ENCODE results near the gene SLC66A2. TPM values are rescaled to one million over a fixed set of nuclear protein-coding genes. Genes with fewer than 3 reads are reported as not detected.

Gene SLC66A2
- total RNA-seq, 2 donors from 2014 or later, result 39.1 to 51.2 TPM

GRCh38 chr18:79862562-79862961 is 88.9 kb downstream of the SLC66A2 start:
- no peak for TF ChIP-seq CTCF (IDR thresholded peaks at IDR 0.05)

GRCh38 chr18:79861687-79862086 is 89.8 kb downstream of the SLC66A2 start:
- DNase-seq (ENCODE audit: low spot score), result no peak
- Histone ChIP-seq H3K9me3 (no peaks in the 10 kb centered on the region), H3K4me3 (no peak overlapping the region)

More at GRCh38 chr18:79862562-79862961, 88.9 kb downstream of the SLC66A2 start:
- Histone ChIP-seq H3K4me1 (ENCODE audit: control insufficient read depth in 1 of 2, low read depth in 2 of 2) (no peaks in the 10 kb centered on the region), H3K27ac (no peak overlapping the region), H3K4me3 (no peak overlapping the region), H3K9me3 (no peaks in the 10 kb centered on the region), H3K27me3 (replicated peaks; ENCODE audit: insufficient read depth) (no peaks in the 10 kb centered on the region), H3K36me3 (no peaks in the 10 kb centered on the region)
- DNase-seq (ENCODE audit: low spot score) (no peak), ATAC-seq (ENCODE audit: insufficient number of reproducible peaks, low FRiP score, low read depth) (no peak)

GRCh38 chr18:79859314-79859713 is 92.1 kb downstream of the SLC66A2 start:
- H3K27ac ChIP-seq, result no peak overlapping the region
- DNase-seq (ENCODE audit: low spot score), result no peak
- ATAC-seq (ENCODE audit: insufficient number of reproducible peaks, low FRiP score, low read depth), result no peak
- H3K27me3 ChIP-seq (replicated peaks; ENCODE audit: insufficient read depth), result no peaks in the 10 kb centered on the region
- no peaks in the 10 kb centered on the region for H3K9me3 ChIP-seq
- H3K4me1 ChIP-seq (ENCODE audit: control insufficient read depth in 1 of 2, low read depth in 2 of 2), result no peaks in the 10 kb centered on the region
- H3K4me3 ChIP-seq, result no peak overlapping the region
- no peaks in the 10 kb centered on the region for H3K36me3 ChIP-seq
- no peak for TF ChIP-seq CTCF (IDR thresholded peaks at IDR 0.05)

More at GRCh38 chr18:79861687-79862086, 89.8 kb downstream of the SLC66A2 start:
- no peak for TF ChIP-seq CTCF (IDR thresholded peaks at IDR 0.05)
- no peaks in the 10 kb centered on the region for H3K36me3 ChIP-seq
- H3K27ac ChIP-seq, result no peak overlapping the region
- H3K27me3 ChIP-seq (replicated peaks; ENCODE audit: insufficient read depth), result no peaks in the 10 kb centered on the region
- no peak for ATAC-seq (ENCODE audit: insufficient number of reproducible peaks, low FRiP score, low read depth)
- no peaks in the 10 kb centered on the region for H3K4me1 ChIP-seq (ENCODE audit: control insufficient read depth in 1 of 2, low read depth in 2 of 2)

GRCh38 chr18:79857082-79857671 is 94.3 kb downstream of the SLC66A2 start:
- no peaks in the 10 kb centered on the region for H3K27me3 ChIP-seq (replicated peaks; ENCODE audit: insufficient read depth)

More at GRCh38 chr18:79857082-79857671, 94.3 kb downstream of the SLC66A2 start:
- Histone ChIP-seq H3K4me3 (no peak overlapping the region), H3K9me3 (no peaks in the 10 kb centered on the region), H3K27ac (no peak overlapping the region), H3K4me1 (ENCODE audit: control insufficient read depth in 1 of 2, low read depth in 2 of 2) (no peaks in the 10 kb centered on the region), H3K36me3 (no peaks in the 10 kb centered on the region)
- no peak for TF ChIP-seq CTCF (IDR thresholded peaks at IDR 0.05)
- no peak for ATAC-seq (ENCODE audit: insufficient number of reproducible peaks, low FRiP score, low read depth)
- no peak for DNase-seq (ENCODE audit: low spot score)

All from thoracic aorta (tissue), 2 donors.